HepG2 (cell line): Measurements from ENCODE around the gene ZFP69. TPM values are rescaled to one million over a fixed set of nuclear protein-coding genes. Genes with fewer than 3 reads are reported as not detected.
A peak's percentile ranks its signal among the peaks of the same experiment; 100 is the strongest.

Experiments used
- ATAC-seq: fragments of 200-7000 bp; cut with Tn5 transposase; 3 replicates; pipeline ENCODE4 v1.9.1; 2020; ENCODE audit warnings: mild to moderate bottlenecking, moderate library complexity
- BruUV-seq: library from RNA; stranded (reverse); fragments of 400-500 nt; replicated peaks from 2 replicates; lab custom pipeline; 2021; lab: Mats Ljungman, UMichigan
- CTCF ChIA-PET: fragments of 300-600 bp; formaldehyde crosslinking; extraction: SDS; loops from one replicate; lab custom pipeline; 2021; ENCODE audit warnings: low total read pairs, inconsistent platforms, low intra/inter-chr PET ratio; lab: Yijun Ruan, JAX
- POLR2A ChIA-PET: fragments of 350-600 bp; sonication (Branson Sonifier 250); formaldehyde crosslinking; loops from one replicate; lab custom pipeline; 2020; ENCODE audit warnings: antibody characterized with exemption, inconsistent platforms; lab: Yijun Ruan, JAX
- DNase-seq: peaks from one replicate; pipeline ENCODE4 v3.0.0-alpha.2; 2015; ENCODE audit warnings: low spot score
- FAIRE-seq: peaks from 3 replicates; lab custom pipeline; 2011; peaks lifted over from hg19 to GRCh38; lab: Jason Lieb, UNC
- H2AFZ ChIP-seq: one replicate; pipeline ENCODE4 v1.6.1; 2011; ENCODE audit warnings: low read length, inconsistent platforms
- H3K27ac ChIP-seq: fragments of 300-600 bp; 3 replicates; pipeline ENCODE4 v1.8.0; 2011; ENCODE audit warnings: mixed run types, mild to moderate bottlenecking, mixed read lengths, low read length, inconsistent platforms; ENCODE audit not compliant: insufficient read depth; ENCODE audit errors: extremely low read length
- H3K27me3 ChIP-seq, 2 experiments: fragments of 200-600 bp in 1 of 2; 2 replicates in 1 of 2; 3 replicates in 1 of 2; pipeline versions ENCODE4 v1.6.0 to v1.8.0; 2011; ENCODE audit warnings: low read length in 2 of 2, mild to moderate bottlenecking in 2 of 2, moderate library complexity in 2 of 2, inconsistent platforms in 1 of 2; ENCODE audit not compliant: insufficient read depth in 2 of 2, control insufficient read depth in 1 of 2
- H3K36me3 ChIP-seq, 2 experiments: fragments of 200-600 bp in 1 of 2; replicated peaks in 1 of 2; 2 replicates in 1 of 2; 3 replicates in 1 of 2; pipeline versions ENCODE4 v1.5.1 to v1.8.0; 2011; ENCODE audit warnings: low read length in 2 of 2, inconsistent platforms in 1 of 2; ENCODE audit not compliant: insufficient read depth in 2 of 2, control insufficient read depth in 1 of 2
- H3K4me1 ChIP-seq: 2 replicates; pipeline ENCODE4 v1.5.1; 2012; ENCODE audit warnings: low read length, inconsistent platforms; ENCODE audit not compliant: insufficient read depth
- H3K4me2 ChIP-seq: 2 replicates; pipeline ENCODE4 v1.6.0; 2011; ENCODE audit warnings: low read depth, low read length, inconsistent platforms
- H3K4me3 ChIP-seq, 3 experiments: fragments of 200-600 bp in 1 of 3; sonication (generic), shearing (Covaris generic) in 1 of 3; replicated peaks in 1 of 3; 2 replicates each; pipeline ENCODE4 v1.5.1; 2011 to 2016; ENCODE audit warnings: low read length in 3 of 3, inconsistent platforms in 2 of 3, low read depth in 2 of 3, mild to moderate bottlenecking in 2 of 3, control low read depth in 1 of 3, mixed read lengths in 1 of 3; ENCODE audit not compliant: insufficient read depth in 1 of 3
- H3K79me2 ChIP-seq: one replicate; pipeline ENCODE4 v1.6.1; 2011; ENCODE audit warnings: low read length, inconsistent platforms; ENCODE audit not compliant: insufficient read depth
- H3K9ac ChIP-seq: 2 replicates; pipeline ENCODE4 v1.6.0; 2011; ENCODE audit warnings: mild to moderate bottlenecking, low read depth, low read length, inconsistent platforms; ENCODE audit not compliant: insufficient read depth
- H3K9me3 ChIP-seq: 2 replicates; pipeline ENCODE4 v1.5.1; 2012; ENCODE audit warnings: mild to moderate bottlenecking, low read length
- H4K20me1 ChIP-seq: 2 replicates; pipeline ENCODE4 v1.6.0; 2011; ENCODE audit warnings: inconsistent platforms, mild to moderate bottlenecking, low read length, moderate library complexity; ENCODE audit not compliant: insufficient read depth
- ERF ChIP-seq: IDR thresholded peaks from 2 replicates; pipeline ENCODE4 v1.6.1; 2018; ENCODE audit warnings: missing biosample characterization, missing genetic modification reagents
- ESRRA ChIP-seq: sonication (generic); formaldehyde crosslinking; IDR thresholded peaks from 2 replicates; pipeline ENCODE4 v1.5.1; 2020; ENCODE audit warnings: mild to moderate bottlenecking, low read depth, missing genetic modification reagents
- HMG20B ChIP-seq: conservative IDR thresholded peaks from 2 replicates; pipeline ENCODE4 v1.6.1; 2016; ENCODE audit warnings: missing genetic modification reagents, missing compliant biosample characterization
- ISX ChIP-seq: sonication (generic); formaldehyde crosslinking; conservative IDR thresholded peaks from 2 replicates; pipeline ENCODE4 v1.5.0; 2020; ENCODE audit warnings: missing genetic modification reagents
- SAP130 ChIP-seq: IDR thresholded peaks from 2 replicates; pipeline ENCODE4 v1.6.1; 2016; ENCODE audit warnings: low read depth
- SMAD9 ChIP-seq: sonication (generic); formaldehyde crosslinking; IDR thresholded peaks from 2 replicates; pipeline ENCODE4 v1.5.1; 2020; ENCODE audit warnings: mild to moderate bottlenecking, missing genetic modification reagents
- SNAPC2 ChIP-seq: sonication (generic); formaldehyde crosslinking; IDR thresholded peaks from 2 replicates; pipeline ENCODE4 v1.8.1; 2022; ENCODE audit warnings: mild to moderate bottlenecking, missing genetic modification reagents
- XBP1 ChIP-seq: sonication (generic); formaldehyde crosslinking; IDR thresholded peaks from 2 replicates; pipeline ENCODE4 v1.5.0; 2020; ENCODE audit warnings: missing genetic modification reagents
- ZNF136 ChIP-seq: sonication (generic); formaldehyde crosslinking; IDR thresholded peaks from 2 replicates; pipeline ENCODE4 v1.8.1; 2022; ENCODE audit warnings: low read depth, mild to moderate bottlenecking, moderate library complexity, missing genetic modification reagents
- ZNF235 ChIP-seq: sonication (generic); formaldehyde crosslinking; IDR thresholded peaks from 2 replicates; pipeline ENCODE4 v1.8.1; 2023; ENCODE audit warnings: mild to moderate bottlenecking, missing genetic modification reagents, borderline replicate concordance
- ZNF446 ChIP-seq: sonication (generic); formaldehyde crosslinking; IDR thresholded peaks from 2 replicates; pipeline ENCODE4 v1.5.0; 2020; ENCODE audit warnings: mild to moderate bottlenecking, missing genetic modification reagents
- ZNF484 ChIP-seq: sonication (generic); formaldehyde crosslinking; IDR thresholded peaks from 2 replicates; pipeline ENCODE4 v1.5.1; 2020; ENCODE audit warnings: mild to moderate bottlenecking, low read depth, missing genetic modification reagents, borderline replicate concordance
- WGBS: methylation state at CpG from one replicate; pipeline ENCODE4 v1.1.6; 2017; ENCODE audit warnings: low lambda C conversion rate; 5-methylcytosine and 5-hydroxymethylcytosine counted together
- in situ Hi-C: cut with HindIII; loops from 2 replicates; pipeline ENCODE4 v1.10.0; 2017; ENCODE audit warnings: low pct_unique_long_range_greater_than_20kb; ENCODE audit not compliant: extremely low pct_ligation_motif_present
- intact Hi-C: fragments of 100-400 bp; cut with micrococcal nuclease; formaldehyde crosslinking; loops from one replicate; pipeline ENCODE4 v1.10.0; 2022; ENCODE audit not compliant: unreplicated experiment
- polyA plus RNA-seq, 8 experiments: library from polyadenylated mRNA; depleted of rRNA in 3 of 8; stranded (reverse) in 7 of 8; unstranded in 1 of 8; fragments of >200 nt; fragmentation: Illumina TruSeq in 4 of 8; extraction: Trizol in 4 of 8; gene quantifications; 2 replicates each; pipeline versions ENCODE4 v1.2.1 to v1.2.3, GENCODE V29; 2011 to 2016; ENCODE audit warnings: low read depth in 4 of 8, missing spikeins in 1 of 8, mixed read lengths in 1 of 8; ENCODE audit not compliant: insufficient read depth in 1 of 8
- total RNA-seq, 5 experiments: library from RNA; depleted of rRNA; stranded (reverse); fragments of >200 nt; fragmentation: Illumina TruSeq; extraction: Trizol; gene quantifications; 2 replicates each; pipeline ENCODE4 v1.2.3, GENCODE V29; 2016; ENCODE audit warnings: low read depth in 1 of 5
- TF ChIP-seq, protein P1 (sequence below): sonication (generic); formaldehyde crosslinking; IDR thresholded peaks from 2 replicates; pipeline ENCODE4 v1.4.0; 2020; ENCODE audit warnings: missing genetic modification reagents
- TF ChIP-seq, protein P2 (sequence below): sonication (generic); formaldehyde crosslinking; IDR thresholded peaks from 2 replicates; pipeline ENCODE4 v1.8.0; 2022; ENCODE audit warnings: missing genetic modification reagents, low read depth, mild to moderate bottlenecking, borderline replicate concordance
- TF ChIP-seq, protein P3 (sequence below): sonication (generic); formaldehyde crosslinking; IDR thresholded peaks from 2 replicates; pipeline ENCODE4 v1.5.0; 2020; ENCODE audit warnings: missing genetic modification reagents
- TF ChIP-seq, protein P4 (sequence below): sonication (generic); formaldehyde crosslinking; IDR thresholded peaks from 2 replicates; pipeline ENCODE4 v1.5.1; 2020; ENCODE audit warnings: mild to moderate bottlenecking, missing genetic modification reagents, borderline replicate concordance
- TF ChIP-seq, protein P5 (sequence below): sonication (generic); formaldehyde crosslinking; conservative IDR thresholded peaks from 2 replicates; pipeline ENCODE4 v1.4.0; 2020; ENCODE audit warnings: missing genetic modification reagents

Gene ZFP69
- total and polyA plus RNA-seq, 2 of the 13 experiments (the other 11 are each of a cell fraction or from before 2014, with no cell fraction given), result 2.6 to 5.6 TPM

DNA sequence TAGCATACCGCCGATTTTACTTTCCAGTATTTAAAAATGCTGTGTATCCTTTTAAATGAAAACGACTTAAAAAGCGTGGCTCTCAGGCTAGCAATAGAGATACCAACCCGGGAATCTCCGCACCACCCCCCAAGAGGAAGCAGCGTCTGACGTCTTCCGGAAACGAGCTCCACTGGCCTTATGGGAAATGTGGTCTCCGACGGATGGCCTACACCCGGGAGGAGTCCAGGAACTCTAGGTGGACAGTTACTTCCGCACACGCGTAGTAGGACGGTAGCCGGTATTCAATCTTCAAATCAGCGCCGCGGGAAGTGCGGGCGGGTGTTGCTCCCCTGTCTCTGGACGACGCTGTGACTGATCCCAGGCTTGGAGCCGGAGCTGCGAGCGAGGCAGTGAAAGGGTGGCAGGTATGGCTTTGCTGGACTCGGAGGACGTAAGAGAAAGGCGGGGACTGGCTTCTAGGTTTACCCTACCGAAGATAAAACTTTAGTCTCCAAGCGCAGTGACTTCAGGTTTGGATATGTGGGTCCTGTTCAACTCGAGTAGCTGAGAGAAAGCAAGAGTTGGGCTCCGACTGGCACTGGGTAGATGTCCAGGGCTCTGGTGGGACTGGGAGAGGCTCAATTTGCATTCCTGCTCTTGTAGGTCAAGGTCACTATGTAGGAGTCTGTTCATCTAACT, 54.4 kb downstream of the ZFP69 start, which contains the start of gene ZNF684:
ZNF684 (plus strand) TSS at position 257 of the 681 bp plus-strand sequence. CDS start 1,530 bp downstream, outside the sequence.
- intact Hi-C loops (no loop called here), in situ Hi-C loops (no loop called here)
- ChIA-PET POLR2A (interaction anchor here (0.6 to 2.7 kb wide), 13 partner anchors 10 to 448 kb away, joined by 3 to 27 read pairs (median 4); partner anchors contain the start of genes CTPS1, EXO5, NFYC and ZFP69B), CTCF (no interaction called here)
- peak within 1 kb of the TSS; percentile 96 for H2AFZ ChIP-seq
- H3K79me2 ChIP-seq, result peaks cover 13% of the 10 kb centered on the region
- ATAC-seq (peak; percentile 95), DNase-seq (peak; percentile 96), FAIRE-seq (peak; percentile 94)
- peak within 1 kb of the TSS; percentile 91 for H3K4me2 ChIP-seq
- H3K9ac ChIP-seq, result peak within 1 kb of the TSS; percentile 83
- peak within 1 kb of the TSS; percentile 78 to 94 (median 85) for H3K4me3 ChIP-seq
- BruUV-seq, result TSS peak; percentile 67
- H3K36me3 ChIP-seq, result no peaks in the 10 kb centered on the region
- H4K20me1 ChIP-seq, result no peaks in the 10 kb centered on the region
- peaks cover 46% of the 10 kb centered on the region for H3K4me1 ChIP-seq
- H3K27ac ChIP-seq, result peak within 1 kb of the TSS; percentile 82
- no peaks in the 10 kb centered on the region for H3K9me3 ChIP-seq
- H3K27me3 ChIP-seq, result no peaks in the 10 kb centered on the region; a peak in 1 of 5 replicates
- under 1% methylated on average over 35 of the region's 35 CpGs for WGBS
- TF ChIP-seq, protein P1, sequence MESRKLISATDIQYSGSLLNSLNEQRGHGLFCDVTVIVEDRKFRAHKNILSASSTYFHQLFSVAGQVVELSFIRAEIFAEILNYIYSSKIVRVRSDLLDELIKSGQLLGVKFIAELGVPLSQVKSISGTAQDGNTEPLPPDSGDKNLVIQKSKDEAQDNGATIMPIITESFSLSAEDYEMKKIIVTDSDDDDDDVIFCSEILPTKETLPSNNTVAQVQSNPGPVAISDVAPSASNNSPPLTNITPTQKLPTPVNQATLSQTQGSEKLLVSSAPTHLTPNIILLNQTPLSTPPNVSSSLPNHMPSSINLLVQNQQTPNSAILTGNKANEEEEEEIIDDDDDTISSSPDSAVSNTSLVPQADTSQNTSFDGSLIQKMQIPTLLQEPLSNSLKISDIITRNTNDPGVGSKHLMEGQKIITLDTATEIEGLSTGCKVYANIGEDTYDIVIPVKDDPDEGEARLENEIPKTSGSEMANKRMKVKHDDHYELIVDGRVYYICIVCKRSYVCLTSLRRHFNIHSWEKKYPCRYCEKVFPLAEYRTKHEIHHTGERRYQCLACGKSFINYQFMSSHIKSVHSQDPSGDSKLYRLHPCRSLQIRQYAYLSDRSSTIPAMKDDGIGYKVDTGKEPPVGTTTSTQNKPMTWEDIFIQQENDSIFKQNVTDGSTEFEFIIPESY, result 0 out of 2 replicates have a peak, but pooled peaks have one; percentile 25
- TF ChIP-seq ZNF446 (no peak), ISX (no peak), ESRRA (peak; percentile 68), XBP1 (CRISPR knock-in tag) (no peak), ERF (CRISPR knock-in tag) (peak; percentile 87), HMG20B (CRISPR knock-in tag) (no peak), ZNF136 (no peak), SAP130 (CRISPR knock-in tag) (peak; percentile 98), SNAPC2 (CRISPR knock-in tag) (no peak), ZNF484 (CRISPR knock-in tag) (no peak), SMAD9 (CRISPR knock-in tag) (no peak), ZNF235 (no peak)
- TF ChIP-seq, protein P2, sequence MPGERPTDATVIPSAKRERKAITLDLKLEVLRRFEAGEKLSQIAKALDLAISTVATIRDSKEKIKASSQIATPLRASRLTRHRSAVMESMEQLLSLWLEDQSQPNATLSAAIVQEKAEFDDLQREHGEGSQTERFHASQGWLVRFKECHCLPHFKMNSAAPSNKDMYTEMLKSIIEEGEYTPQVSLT, result no peak
- TF ChIP-seq, protein P3, sequence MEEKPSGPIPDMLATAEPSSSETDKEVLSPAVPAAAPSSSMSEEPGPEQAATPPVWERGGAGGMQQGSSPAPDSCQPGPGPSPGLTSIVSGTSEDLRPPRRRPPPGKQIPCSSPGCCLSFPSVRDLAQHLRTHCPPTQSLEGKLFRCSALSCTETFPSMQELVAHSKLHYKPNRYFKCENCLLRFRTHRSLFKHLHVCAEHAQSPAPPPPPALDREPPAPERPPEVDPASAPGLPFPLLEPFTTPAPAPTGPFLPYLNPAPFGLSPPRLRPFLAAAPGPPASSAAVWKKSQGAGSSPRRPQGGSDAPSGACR (CRISPR knock-in tag), result peak; percentile 81; the same call in 1 of the 2 replicates
- TF ChIP-seq, protein P4, sequence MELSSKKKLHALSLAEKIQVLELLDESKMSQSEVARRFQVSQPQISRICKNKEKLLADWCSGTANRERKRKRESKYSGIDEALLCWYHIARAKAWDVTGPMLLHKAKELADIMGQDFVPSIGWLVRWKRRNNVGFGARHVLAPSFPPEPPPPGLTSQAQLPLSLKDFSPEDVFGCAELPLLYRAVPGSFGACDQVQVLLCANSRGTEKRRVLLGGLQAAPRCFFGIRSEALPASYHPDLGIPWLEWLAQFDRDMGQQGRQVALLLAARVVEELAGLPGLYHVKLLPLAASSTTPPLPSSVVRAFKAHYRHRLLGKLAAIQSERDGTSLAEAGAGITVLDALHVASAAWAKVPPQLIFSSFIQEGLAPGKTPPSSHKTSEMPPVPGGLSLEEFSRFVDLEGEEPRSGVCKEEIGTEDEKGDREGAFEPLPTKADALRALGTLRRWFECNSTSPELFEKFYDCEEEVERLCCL (CRISPR knock-in tag), result no peak
- TF ChIP-seq, protein P5, sequence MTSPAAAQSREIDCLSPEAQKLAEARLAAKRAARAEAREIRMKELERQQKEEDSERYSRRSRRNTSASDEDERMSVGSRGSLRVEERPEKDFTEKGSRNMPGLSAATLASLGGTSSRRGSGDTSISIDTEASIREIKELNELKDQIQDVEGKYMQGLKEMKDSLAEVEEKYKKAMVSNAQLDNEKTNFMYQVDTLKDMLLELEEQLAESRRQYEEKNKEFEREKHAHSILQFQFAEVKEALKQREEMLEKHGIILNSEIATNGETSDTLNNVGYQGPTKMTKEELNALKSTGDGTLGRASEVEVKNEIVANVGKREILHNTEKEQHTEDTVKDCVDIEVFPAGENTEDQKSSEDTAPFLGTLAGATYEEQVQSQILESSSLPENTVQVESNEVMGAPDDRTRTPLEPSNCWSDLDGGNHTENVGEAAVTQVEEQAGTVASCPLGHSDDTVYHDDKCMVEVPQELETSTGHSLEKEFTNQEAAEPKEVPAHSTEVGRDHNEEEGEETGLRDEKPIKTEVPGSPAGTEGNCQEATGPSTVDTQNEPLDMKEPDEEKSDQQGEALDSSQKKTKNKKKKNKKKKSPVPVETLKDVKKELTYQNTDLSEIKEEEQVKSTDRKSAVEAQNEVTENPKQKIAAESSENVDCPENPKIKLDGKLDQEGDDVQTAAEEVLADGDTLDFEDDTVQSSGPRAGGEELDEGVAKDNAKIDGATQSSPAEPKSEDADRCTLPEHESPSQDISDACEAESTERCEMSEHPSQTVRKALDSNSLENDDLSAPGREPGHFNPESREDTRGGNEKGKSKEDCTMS (CRISPR knock-in tag), result no peak
